Heart left ventricle (tissue), 13 donors: ENCODE measurements around the gene LRRC10B.

Source experiments
- CTCF ChIP-seq, 12 donors: fragments of 200-600 bp; sonication (generic) in 4 of 12; IDR thresholded peaks; one replicate each; pipeline versions ENCODE4 v1.5.0 to v1.8.0; 2018 to 2022; ENCODE audit warnings: antibody characterized with exemption in 12 of 12, mild to moderate bottlenecking in 5 of 12
- POLR2A ChIP-seq, 2 donors: fragments of 450-650 bp; IDR thresholded peaks; one replicate each; pipeline ENCODE4 v1.6.1; 2017; ENCODE audit warnings: antibody characterized with exemption in 2 of 2, mild to moderate bottlenecking in 2 of 2, moderate library complexity in 2 of 2
- donor health status: ischemic (EF 13 %, LVEDD 7.1; RV severe dilation, severe dysfunction).
- donor health status: DM: no; HTN: yes; CAD: no.
- donor health status: DM: no; HTN: no; CAD: no.
- donor health status: ischemic (EF 25% LVEDD 6.9; RV normal size, moderate dysfunction).
- donor health status: ischemic (EF 25% LVEDD 5.7; RV mildly dilated, moderate dysfunction).
- donor health status: ischemic (EF 35%, LVEDD 5.7; RV mildly dilated, moderate dysfunction).
- donor health status: nonischemic (EF 11% LVEDD 7.7; RV severe dilation, severe dysfunction).
- donor health status: DM: yes; HTN: yes; CAD: no.
- donor health status: PGD.
- donor health status: ischemic (EF 29% LVEDD 5.4; RV normal size, mild dysfunction).
- donor health status: nonischemic (EF 23%, LVEDD 6.1; RV moderate dilation, normal function).

GRCh38 chr11:61539831-61540357 is 31.3 kb downstream of the LRRC10B start:
- no peak for TF ChIP-seq CTCF (IDR thresholded peaks at IDR 0.05)
- TF ChIP-seq POLR2A (IDR thresholded peaks at IDR 0.05), result no peak
